Ovary (tissue), 3 donors: ENCODE results near the gene FBXL20.

Source experiments
- CTCF ChIP-seq, 3 donors: fragments of 450-650 bp in 2 of 3; fragments of 200-600 bp in 1 of 3; IDR thresholded peaks; one replicate each; pipeline versions ENCODE4 v1.5.1 to v1.8.0; 2016 to 2022; ENCODE audit warnings: antibody characterized with exemption in 3 of 3, mild to moderate bottlenecking in 1 of 3
- POLR2A ChIP-seq: fragments of 450-650 bp; IDR thresholded peaks from one replicate; pipeline ENCODE4 v1.6.1; 2017; ENCODE audit warnings: antibody characterized with exemption, mild to moderate bottlenecking, moderate library complexity
- donor health status: DM: no; HTN: no; CAD: no.

- TF ChIP-seq CTCF (IDR thresholded peaks at IDR 0.05) (no peak), POLR2A (no peak)
Measured at GRCh38 chr17:39380144-39380543, 21.3 kb downstream of the FBXL20 start.
